NCI-H510A treated with DMSO at 0.1 percent for 48 hours (cell line): ENCODE measurements around the gene WDFY3.

ENCODE experiments used
- DNase-seq: peaks from one replicate; lab custom pipeline; 2025; lab: John Stamatoyannopoulos, UW

WDFY3 gene

DNA sequence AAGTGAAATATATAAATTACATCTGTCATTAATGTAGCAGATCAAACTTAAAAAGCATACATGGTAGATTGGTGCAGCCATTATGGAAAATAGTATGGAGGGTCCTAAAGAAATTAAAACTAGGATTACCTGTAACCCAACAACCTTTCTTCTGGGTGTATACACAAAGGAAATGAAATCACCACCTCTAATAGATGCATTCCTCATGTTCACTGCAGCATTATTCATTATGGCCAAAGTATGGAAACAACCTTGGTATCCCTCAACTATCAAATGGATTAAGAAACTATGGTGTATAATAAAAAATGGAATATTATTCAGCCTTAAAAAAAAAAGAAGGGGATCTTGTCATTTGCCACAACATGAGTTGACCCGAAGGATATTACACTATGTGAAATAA lies 13.7 kb downstream of the WDFY3 start:
- no peak for DNase-seq

- no peak for DNase-seq
Measured at GRCh38 chr4:84952004-84952403, 14.5 kb downstream of the WDFY3 start.

DNA sequence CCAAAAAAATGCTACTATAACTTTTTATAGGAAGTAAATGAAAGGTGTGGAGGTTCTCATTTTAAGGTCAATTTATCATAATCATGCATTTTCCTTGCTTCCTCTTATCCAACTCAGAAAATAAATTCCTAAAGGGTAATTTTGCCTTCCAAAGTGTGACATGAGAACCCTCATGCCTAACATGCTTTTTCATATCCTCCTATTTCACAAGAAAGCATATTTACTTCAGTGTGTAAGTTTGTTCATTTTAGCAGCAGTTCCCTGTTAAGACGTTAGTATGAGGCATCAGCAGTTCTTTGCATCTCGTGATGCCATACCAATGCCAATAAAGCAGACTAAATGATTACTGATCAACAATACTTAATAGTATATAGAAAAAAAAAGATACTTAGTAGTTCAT lies 18.4 kb downstream of the WDFY3 start:
- DNase-seq: no peak

DNA sequence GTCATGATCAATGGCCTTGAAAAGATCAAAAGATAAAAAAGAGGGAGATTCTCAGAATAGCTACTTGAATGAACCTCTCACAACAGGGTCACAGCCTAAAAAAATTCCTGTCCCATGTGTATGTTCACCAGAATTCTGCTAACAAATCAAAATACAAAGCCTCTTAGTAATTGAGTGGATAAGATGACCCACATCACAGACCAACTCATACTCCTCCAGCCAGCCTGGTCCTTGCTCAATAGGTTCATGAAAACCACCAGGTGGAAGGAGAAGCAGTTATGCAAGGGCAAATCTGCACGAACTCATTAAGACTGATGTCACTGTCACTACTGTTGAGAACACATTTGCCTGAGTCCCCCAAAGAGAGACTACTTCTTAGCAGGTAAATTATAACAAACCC lies 21.5 kb downstream of the WDFY3 start:
- no peak for DNase-seq

DNA sequence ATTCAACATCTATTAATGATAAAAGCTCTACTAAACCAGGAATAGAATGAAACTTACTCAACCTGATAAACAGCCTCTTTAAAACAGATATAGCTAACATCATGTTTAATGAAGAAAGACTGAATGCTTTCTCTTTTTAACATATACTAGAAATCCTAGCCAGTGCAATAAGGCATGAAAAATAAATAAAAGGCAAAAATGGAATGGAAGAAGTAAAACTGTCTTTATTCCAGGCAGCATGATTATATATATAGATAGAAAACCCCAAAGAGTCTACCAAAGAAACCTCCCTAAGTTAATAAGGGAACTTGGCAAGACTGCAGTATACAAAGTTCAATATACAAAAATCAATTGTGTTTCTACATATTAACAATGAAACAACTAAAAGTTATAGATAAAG lies 25.5 kb downstream of the WDFY3 start:
- no peak for DNase-seq

DNA sequence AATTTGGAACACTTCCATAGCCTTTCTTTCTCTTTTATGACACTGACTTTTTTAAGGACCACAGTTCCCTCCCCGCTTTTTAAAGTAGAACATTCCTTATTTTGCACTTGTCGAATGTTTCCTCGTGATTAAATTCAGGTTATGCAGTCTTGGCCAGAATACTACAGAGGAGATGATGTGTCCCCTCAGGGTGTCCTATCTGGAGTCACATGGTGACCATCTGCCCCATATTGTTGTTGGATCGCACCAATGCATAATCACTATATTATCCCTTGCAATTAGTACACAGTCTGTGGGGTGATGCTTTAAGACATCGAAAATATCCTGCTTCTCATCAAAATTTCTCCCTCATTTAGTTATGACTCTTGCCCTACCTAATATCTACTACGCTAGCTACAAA lies 27.4 kb downstream of the WDFY3 start:
- DNase-seq: no peak

DNA sequence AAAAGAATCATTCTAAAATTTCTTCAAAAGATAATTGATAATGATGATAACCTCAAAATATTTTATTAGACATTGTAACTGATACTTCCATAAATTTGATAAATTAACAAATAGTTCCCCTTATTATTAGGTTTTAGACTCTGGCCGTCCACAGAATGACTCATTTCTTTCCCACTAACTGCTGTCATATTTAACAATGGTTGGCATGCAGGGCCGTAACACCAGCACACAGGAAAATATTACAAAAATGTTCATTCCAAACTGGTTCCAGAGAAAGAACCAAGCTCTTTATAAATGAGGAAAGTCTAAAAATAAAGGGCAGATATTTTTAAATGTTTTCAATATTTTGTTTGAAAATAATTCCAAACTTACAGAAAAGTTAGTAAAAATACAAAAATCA lies 28.2 kb downstream of the WDFY3 start:
- DNase-seq: no peak

DNA sequence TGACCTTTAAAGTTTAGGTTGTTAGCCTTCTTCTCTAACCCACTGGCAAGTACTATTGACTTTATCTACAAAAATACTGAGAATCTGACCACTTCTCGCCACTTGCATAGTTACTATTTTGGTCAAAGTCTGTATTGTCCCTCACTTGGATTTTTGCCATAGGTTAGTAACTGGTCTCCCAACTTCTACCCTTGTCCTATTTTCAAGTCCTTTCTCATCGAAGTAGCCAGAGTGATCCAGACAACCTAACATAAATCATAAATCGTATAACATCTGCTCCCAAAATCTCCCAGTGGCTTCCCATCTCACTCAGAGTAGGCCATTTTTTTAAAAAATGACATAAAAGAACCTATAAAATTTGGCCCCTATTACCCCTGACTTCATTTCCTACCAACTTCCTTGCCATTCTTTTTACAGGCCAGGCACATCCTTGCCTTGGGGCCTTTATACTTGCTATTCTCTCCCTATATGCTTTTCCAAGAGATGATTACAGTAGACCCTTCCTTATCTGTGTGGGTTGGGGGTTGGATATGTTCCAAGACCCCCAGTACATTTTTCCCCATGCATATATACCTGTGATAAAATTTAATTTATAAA lies 29.0 kb downstream of the WDFY3 start:
- DNase-seq: no peak

GRCh38 chr4:84936123-84936522 lies 30.4 kb downstream of the WDFY3 start:
- no peak for DNase-seq

GRCh38 chr4:84932462-84932861 lies 34.0 kb downstream of the WDFY3 start:
- DNase-seq: no peak

DNA sequence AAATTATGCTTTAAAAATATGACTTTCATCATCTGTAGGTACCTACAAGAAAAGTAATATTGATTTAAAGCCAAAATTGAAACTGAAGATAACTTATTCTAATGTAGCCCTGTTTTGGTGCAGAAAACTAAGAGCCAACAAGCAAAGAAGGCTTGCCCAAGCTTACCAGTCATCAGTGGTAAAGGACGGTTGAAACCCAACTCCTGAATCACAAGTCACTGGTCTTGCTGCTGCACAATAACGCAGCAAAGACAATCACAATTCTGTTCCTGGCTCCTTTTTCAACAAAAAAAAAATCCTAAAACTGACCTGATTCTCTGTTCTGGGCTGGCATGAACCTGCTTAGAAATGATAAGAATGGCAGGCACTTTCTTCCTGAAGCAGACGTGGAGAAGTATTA lies 34.5 kb downstream of the WDFY3 start:
- DNase-seq: no peak

GRCh38 chr4:84931274-84931673 lies 35.2 kb downstream of the WDFY3 start:
- DNase-seq: no peak

- no peak for DNase-seq
Measured at GRCh38 chr4:84928089-84928488, 38.4 kb downstream of the WDFY3 start.

GRCh38 chr4:84927428-84927827 lies 39.1 kb downstream of the WDFY3 start:
- no peak for DNase-seq

DNA sequence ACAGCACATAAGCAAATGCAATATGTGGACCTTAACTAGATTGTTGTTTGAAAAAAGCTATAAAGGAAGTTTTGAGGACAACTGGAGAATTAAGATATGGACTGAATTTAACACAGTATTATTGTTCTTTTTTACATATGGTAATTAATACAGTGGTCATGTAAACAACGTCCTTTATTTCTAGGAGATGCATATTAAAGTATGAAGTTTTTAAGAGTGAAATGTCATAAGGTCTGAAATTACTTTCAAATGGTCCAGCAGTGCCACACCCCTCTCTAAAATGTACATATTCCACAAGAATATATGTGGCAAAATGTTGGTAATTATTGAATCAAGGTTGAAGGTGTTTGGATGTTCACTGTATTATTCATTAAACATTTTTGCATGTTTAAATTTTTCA lies 40.9 kb downstream of the WDFY3 start:
- no peak for DNase-seq

DNA sequence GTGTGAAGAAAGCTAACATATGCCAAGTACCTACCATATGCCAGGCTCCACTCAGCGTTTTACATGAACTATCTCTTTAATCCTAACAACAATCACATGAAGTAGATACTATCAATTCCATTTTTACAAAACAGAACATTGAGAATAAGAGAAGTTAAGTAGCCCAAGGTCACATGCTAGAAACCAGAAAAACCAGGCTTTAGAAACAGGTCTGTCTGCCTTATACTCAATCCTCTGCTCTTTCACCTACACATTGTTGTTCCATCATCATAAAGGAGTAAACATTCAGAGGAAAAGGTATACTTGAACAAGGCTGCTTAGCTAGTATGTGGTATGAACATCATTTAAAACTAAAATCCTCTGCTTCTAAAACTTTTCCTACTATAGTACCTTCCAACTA lies 42.1 kb downstream of the WDFY3 start:
- no peak for DNase-seq

DNA sequence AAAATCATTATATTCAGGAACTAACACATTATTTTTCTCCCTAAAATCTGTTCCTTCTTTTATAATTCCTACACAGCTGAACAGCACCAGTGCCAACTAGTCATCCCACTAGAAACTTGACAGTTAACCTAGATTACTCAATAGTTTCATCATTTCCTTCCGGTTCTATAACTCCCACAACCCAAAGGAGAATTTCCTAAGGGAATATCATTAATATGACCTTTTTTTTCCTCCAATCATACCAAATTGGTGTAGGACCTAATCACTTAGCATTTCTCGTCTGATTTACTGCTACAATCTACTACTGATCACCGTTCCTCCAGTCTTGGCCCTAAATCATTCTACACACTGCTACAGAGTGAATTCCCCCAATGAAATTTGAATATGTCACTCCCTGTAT lies 45.9 kb downstream of the WDFY3 start:
- DNase-seq: no peak

DNA sequence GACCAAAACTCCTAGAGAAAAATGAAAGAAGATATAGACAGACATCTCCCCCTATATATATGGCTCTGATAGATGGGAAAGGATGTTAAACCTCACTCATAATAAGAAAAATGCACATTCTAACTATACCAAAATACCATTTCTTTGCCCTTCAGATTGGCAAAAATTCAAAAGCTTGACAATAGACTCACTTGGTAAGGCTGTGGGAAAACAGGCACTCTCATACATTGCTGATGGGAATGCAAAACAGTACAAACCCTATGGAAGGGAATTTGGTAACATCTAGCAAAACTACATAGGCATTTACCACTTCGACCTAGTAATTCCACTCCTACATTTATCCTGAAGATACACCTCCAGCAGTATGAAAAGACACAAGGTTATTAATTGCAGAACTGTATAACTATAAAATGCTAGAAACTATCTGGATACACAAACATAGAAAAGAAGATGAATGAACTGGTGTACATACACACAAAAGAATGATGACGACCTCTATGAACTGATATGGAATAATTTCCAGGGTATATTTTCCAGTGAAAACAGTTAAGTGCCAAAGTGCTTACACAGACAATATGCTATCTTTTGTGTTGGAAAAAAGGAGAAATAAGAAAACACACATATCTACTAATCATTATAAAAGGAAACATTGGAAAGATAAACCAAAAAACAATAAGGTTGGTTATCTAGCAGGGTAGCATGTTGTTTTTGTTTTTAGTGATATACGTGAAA lies 48.5 kb downstream of the WDFY3 start:
- no peak for DNase-seq

- DNase-seq: no peak
Measured at GRCh38 chr4:84917086-84917821, 49.2 kb downstream of the WDFY3 start.

DNA sequence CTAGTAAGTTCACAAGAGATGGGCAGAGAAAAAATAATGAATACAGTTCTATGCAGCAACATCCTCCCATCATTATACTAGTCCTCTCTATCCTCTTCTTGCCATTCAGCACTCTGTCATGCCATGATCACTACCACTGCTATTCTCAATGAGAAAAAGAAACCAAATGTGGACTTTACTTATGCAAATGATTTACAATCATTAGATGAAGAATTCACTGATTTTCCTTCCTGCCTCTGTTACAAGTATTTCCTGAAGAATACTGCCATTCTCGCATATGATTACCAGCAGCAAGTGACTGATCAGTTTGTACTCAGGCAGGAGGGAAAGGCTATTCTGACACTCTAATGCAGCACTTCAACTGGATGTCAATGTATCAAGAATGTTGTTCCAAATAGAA lies 50.3 kb downstream of the WDFY3 start:
- DNase-seq: no peak

DNA sequence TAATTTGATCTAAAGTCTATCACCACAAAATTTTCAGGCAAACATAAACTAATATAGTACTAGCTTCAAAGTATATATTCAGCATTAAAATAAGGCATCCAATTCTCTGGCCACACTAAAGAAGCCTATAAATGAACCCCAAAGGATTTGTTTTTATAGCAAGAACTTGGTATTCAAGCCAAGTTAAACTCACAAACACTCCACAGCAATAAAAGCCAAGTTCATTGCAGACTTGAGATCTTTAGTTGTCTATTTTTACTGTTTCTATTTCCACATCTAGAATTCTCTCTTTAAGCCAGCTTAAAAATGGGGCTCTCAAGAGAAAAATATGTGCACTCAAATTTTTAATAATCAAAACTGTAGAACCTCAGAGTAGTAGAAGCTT lies 51.1 kb downstream of the WDFY3 start:
- DNase-seq: no peak

- no peak for DNase-seq
Measured at GRCh38 chr4:84914686-84915395, 51.6 kb downstream of the WDFY3 start.

GRCh38 chr4:84913176-84913575 lies 53.3 kb downstream of the WDFY3 start:
- DNase-seq: no peak
